Erythroblast (primary cell): ENCODE results near the gene MCM3.

Source experiments
- DNase-seq, 2 experiments: peaks; one replicate each; lab custom pipeline; 2025; lab: John Stamatoyannopoulos, UW
- GATA1 ChIP-seq: IDR thresholded peaks from 2 replicates; pipeline ENCODE4 v1.6.1; 2011; ENCODE audit warnings: low read depth, mild to moderate bottlenecking, control low read depth, low read length, moderate library complexity
- POLR2A ChIP-seq: IDR thresholded peaks from 2 replicates; pipeline ENCODE4 v1.6.1; 2011; ENCODE audit warnings: mild to moderate bottlenecking, low read length

MCM3 gene

DNA sequence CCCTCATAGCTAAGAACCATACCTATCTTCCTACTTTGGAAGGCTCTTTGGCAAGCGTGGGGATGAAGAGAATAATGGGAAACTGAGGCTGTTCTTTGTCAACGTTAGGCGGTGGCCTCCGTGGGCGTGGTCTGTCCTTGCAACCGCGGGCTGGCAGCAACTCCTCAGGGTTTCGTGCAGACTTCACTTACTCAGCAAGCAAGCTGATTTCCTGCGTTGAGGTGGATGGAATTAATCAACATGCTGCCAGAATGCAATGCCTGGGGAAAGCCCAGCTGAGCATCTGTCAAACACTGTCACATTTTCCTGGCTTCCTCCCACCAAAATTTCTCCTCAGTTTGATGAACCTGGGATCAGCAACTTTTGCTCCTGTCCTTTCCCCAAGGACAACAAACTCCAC is 31.0 kb downstream of the MCM3 start:
- TF ChIP-seq POLR2A (no peak), GATA1 (no peak)
- DNase-seq = no peak

DNA sequence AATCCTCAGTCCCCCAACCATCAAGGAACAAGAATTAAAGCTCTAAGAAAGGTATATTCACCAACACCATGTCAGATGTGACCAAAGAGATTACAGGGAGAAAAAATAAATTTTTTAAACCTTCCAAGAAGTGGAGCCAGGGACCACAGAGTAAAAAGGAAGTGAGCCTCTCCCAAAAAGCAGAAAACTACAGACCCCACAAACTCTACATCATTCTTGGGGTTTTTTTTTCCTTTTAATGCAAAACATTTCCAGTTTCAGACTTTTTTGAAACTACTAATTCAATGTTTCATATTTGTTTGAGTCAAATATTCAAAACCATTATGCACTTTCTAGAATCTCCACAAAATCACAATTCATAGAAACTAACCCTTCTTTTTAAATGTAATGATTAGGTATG is 33.4 kb downstream of the MCM3 start:
- no peak for DNase-seq

DNA sequence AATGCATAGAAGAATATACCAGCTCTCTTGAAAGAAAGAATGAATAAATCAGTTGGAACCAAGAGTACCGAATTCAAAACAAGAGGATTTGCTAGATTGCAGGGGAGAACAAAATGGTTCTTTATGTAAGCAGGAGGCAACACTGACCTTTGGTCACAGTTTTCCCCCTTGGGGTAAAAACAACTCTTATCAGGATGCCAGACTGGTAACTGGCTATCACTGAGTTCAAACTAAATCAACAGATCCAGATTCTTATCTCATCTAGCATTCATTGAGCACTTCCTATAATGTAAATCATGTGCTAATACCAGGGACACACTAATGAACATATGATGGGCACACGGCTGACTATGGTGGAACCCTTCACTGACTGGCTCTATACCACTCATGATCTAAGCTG is 35.5 kb downstream of the MCM3 start:
- peak in 1 of 2 experiments; percentile 3 for DNase-seq
- TF ChIP-seq GATA1 (no peak), POLR2A (no peak)

More for the DNA sequence above, 33.4 kb downstream of the MCM3 start:
- no peak for TF ChIP-seq GATA1
- no peak for TF ChIP-seq POLR2A

DNA sequence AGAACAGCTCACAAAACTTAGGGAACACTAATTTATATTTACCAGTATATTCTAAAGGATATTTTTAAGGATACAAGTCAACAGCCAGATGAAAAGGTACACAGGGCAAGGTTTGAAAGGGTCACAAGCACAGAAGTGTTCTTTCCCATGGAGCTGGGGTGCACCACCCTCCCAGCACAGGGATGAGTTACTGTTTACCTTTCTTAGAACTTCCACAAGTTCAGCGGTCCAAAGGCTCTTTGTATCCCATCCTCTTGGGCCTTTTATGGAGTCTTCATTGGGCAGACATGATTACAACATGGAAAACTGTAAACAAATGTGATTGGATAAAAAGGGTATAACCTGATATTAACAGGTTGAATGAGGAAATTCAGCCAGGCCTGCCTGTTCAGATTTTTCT is 39.1 kb downstream of the MCM3 start:
- DNase-seq = no peak
- TF ChIP-seq GATA1 = no peak
- TF ChIP-seq POLR2A = no peak

DNA sequence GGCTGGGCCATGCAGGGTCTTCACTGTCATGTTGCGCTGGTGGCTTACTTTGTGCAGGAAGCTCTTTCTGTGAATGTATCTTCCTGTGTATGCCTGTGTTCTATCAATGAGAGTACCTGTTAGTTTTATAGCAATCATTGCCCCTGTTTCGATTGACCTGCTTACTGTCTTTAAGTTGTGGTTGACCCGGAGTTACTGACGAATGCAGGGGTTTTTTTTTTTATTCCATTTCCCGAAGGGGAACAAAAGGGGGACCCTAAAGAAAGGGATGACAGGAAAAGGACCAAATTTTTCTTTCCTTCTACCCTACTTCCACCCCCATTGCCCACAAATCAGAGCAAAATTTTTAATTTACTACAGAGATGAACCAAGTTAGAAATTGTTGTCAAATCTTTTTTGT is 40.1 kb downstream of the MCM3 start, which contains the start of gene IL17F:
Gene IL17F (minus strand): TSS at position 101 of the 400 bp plus-strand sequence. CDS start 71 bp downstream, at position 30.
- DNase-seq = no peak
- TF ChIP-seq GATA1 (no peak), POLR2A (no peak)

DNA sequence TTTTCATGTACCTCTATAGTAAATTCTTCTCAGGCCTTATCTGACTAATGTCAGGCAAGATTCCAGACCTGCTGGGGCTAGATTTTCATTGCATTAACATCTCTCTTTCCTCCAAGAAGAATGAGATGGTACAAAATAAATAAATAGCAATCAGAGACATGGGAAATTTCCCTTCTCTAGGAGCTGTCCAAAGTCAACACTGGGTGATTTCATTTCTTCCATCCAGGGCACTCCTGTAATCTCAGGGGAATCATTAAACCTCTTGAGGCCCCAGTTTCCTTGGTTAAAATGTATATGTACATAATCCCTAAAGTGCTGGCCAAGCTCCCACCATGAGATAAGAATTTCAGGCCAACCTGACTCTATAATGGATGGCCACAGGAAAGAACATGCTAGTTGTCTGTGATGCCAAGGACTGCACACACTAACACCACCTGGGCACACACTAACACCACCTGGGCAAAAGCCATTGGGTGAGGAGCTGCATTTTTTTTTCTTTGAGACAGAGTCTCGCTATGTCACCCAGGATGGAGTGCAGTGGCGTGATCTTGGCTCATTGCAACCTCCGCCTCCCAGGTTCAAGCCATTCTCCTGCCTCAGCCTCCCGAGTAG is 41.2 kb downstream of the MCM3 start:
- no peak for DNase-seq
- TF ChIP-seq POLR2A = no peak
- TF ChIP-seq GATA1 = no peak

DNA sequence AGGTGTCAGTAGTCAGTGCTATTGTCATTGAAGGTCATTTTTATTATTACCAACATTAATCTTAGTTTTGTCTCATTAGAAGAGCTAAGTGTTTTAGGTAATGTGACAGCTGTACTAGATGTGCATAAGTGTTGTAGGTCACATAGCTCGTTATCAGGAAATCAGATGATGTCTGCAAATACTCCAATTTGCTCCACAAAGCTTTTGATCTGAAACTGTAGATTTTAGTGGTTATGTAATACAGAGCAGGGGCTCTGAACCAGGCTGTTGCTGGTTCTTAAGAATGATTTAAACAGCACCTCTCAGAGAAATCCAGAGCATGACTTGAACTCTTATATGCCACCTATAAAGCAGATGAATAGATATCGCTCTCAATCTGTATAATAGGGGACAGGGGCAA is 42.7 kb downstream of the MCM3 start:
- no peak for TF ChIP-seq GATA1
- TF ChIP-seq POLR2A = no peak
- no peak for DNase-seq

DNA sequence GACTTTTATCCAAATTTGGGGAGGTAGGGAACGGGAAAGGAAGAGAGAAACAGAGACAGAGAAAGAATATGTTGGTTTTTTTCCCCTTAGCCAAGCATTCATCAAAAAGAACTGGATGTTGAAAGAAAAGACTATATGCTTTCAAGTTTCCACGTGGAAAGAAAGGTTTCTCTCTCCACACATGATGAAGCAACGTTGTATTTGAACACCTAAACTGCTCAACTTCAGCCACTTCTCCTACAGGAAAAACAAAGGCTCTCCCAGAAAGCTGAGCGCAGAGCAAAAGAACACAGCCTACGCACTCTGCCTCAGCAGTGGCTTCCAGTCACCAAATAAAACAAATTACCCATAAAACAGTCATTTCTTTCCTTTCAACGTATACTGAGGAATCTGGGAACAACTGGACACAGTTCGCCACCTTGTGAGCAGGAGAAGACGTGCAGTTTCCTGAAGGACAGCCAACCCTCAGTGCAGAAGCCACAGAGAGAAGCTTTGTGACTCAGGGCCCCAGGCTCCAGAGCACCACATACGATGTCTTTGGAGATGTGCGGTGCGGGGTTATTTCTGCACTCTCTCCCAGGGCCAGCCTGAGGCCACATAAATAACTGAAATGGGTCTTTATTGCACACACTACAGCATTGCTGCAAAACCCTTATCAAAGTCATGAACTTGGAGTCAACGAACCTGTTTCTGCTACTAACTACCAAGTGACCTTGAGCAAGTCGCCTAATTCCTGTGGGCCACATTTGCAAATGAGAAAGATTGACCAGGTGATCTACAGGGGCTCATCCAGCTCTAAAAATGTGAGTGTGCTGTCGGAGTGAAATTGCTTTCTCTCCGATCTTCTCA is 50.3 kb downstream of the MCM3 start:
- TF ChIP-seq POLR2A = no peak
- no peak for TF ChIP-seq GATA1
- DNase-seq = peak; percentile 13 to 19

DNA sequence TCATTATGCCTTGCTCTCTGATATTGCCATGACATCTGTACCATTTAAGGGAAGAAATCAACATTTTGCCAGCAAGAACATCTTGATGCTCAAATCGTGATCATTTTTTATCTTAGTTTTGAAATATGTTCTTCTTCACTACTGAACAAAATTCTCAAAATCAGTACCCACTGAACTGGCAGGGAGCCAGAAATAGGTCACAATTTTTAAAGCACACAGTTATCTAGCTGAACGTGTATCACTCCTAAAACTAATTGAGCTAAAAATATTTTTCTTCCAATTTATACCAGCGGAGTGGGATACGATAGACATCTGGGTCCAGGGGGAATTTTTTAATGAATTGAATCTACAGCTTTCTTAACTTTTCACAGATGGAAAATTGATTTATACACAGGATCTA is 51.5 kb downstream of the MCM3 start:
- TF ChIP-seq POLR2A (no peak), GATA1 (no peak)
- no peak for DNase-seq

DNA sequence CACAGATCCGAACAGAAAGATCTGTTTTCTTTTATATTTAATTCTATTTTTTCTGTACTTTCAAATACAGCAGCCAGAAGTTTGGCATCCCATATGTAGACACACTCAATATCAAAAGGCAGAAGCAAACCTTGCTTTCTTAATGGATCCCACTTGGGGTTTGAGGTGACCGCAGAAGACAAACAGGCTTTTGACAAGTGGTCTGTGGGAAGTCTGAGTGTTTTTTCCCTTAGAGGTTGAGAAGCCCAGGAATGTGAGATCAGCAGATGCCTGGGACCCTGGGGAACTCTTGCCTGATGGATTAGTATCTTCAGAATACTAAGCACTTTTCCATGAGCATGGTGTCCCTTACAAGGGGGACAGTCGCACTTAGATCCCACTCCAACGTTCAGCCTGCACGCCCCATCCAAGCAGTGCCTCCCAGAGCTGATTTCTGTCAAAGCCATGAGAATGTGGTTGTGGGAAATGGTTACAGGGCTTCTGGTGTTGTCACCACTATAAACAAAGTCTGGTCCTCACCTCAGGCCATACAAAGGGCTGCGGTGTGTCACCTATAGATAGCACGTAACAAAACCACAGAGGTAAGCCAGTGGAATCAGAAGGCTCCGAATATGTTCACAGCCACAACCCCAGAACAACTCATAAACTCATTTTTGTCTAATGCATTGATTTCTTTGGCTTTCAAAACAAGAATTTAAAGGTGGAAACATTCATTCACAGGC is 53.0 kb downstream of the MCM3 start:
- no peak for DNase-seq
- no peak for TF ChIP-seq POLR2A
- TF ChIP-seq GATA1 = no peak

DNA sequence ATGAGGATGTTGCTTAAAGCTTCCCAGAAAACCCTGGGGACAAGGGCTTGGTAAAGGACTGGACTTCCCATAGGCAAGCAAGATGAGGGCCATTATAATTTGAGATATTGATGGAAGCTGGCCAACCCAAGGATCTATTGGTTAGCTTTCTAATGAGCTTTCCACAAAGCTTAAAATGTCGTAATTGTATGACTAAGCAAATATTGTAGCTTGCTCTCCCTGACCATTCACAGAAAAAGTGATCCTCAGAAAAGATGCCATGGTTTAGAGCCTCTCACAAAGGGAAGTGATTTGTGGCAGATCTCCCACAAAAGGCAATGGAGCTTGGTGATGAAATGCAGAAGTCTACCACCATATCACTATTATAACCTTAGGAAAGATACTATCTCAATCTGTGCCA is 53.9 kb downstream of the MCM3 start:
- TF ChIP-seq POLR2A (no peak), GATA1 (no peak)
- no peak for DNase-seq

DNA sequence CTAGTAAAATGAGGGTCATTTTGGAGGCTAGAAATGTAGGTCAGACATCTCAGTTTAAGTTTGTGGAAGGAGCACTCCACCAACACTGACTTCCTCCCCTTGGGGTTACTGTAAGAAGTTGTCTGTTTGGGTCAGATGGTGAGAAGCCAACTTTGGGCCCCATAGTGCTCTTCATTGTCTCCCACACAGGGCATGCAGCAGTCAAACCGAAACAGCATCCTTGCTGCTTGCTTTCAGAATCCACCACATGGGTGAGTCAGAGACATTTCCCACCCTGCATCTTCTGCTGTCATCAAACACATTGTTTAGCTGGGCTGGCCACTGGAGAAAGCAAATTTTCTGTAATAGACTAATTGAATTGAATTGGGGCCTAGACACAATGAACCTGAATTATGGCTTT is 57.0 kb downstream of the MCM3 start:
- no peak for DNase-seq
- TF ChIP-seq POLR2A = no peak
- no peak for TF ChIP-seq GATA1

DNA sequence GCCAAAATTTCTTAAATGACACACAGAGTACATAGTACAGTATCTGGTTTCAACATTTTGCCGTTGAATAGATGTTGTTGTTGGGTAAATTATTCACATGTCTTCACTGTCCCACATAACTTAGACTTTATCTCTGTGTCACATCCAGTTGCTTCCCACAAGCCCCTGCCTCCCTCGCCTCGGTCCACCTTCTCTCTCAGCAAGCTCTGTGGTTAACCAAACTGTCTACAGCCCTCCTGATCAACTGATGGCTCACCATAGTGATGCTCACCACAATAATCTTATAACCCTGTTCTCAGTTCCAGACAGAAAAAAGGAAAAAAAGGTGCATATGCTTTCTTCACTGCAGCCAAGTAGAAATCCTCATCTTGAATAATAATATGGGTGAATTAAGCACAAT is 63.2 kb downstream of the MCM3 start:
- DNase-seq = no peak

DNA sequence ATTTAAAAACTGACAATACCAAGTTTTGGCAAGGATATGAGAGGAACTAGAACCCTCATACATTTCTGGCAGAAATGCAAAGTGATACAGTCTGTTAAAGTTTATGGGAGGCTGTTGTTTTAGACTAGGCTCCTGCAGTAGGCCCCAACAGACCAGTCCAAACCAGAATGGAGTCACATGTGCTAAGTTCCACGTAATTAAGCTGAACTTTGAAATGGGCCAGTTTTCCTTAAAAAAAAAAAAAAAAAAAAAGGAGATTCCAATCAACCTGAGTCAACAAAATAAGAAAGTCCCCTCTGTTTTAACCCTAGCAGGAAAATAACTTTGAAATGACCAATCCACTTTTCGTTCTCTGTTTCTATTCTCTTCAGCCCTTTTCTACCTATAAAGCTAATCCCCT is 66.8 kb downstream of the MCM3 start:
- TF ChIP-seq GATA1 (no peak), POLR2A (no peak)

More for the DNA sequence above, 63.2 kb downstream of the MCM3 start:
- TF ChIP-seq GATA1 = no peak
- TF ChIP-seq POLR2A = no peak

More for the DNA sequence above, 66.8 kb downstream of the MCM3 start:
- no peak for DNase-seq
